ENCODE results near the gene ITSN1.

ITSN1 gene

GRCh38 chr21:33931052-33931798 is 288.9 kb downstream of the ITSN1 start:
- peak in 1 of 2 donors; percentile 53 for DNase-seq (ENCODE audit: low read depth in 2 of 2)

DNA sequence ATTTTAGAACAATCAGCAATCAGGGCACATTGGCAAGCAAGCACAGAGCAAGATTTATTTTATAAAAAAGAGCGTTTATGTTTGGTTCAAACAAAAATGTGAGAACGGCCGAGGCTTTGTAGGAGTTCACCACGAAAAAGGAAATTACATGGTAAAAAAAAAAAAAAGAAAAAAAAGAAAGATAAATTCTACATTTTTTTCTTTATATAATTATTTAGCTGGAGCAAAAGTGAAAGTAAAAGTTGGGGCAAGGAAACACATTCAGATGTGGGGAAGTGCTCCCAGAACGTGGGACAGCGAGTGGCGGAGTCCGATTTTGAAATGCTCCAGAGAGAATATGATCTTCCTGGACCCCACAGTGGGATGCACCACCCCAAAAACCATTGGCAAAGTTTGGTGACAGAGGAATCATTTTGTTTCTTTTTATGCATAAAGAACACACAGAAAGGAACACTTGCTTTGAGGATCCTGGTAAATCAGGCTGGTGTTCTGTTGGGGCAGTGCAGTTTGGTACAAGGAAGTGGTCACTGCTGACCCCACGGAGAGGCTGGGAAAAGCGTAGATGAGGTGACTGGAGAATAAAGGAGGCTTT is 289.6 kb downstream of the ITSN1 start:
- DNase-seq (ENCODE audit: low read depth in 2 of 2): no peak

- DNase-seq (ENCODE audit: low read depth in 2 of 2): no peak
Observed at GRCh38 chr21:33932731-33933130, 290.4 kb downstream of the ITSN1 start.

GRCh38 chr21:33936301-33937038 is 294.2 kb downstream of the ITSN1 start:
- no peak for DNase-seq (ENCODE audit: low read depth in 2 of 2)

- DNase-seq (ENCODE audit: low read depth in 2 of 2): no peak
Observed at GRCh38 chr21:33937146-33937545, 294.8 kb downstream of the ITSN1 start.

DNA sequence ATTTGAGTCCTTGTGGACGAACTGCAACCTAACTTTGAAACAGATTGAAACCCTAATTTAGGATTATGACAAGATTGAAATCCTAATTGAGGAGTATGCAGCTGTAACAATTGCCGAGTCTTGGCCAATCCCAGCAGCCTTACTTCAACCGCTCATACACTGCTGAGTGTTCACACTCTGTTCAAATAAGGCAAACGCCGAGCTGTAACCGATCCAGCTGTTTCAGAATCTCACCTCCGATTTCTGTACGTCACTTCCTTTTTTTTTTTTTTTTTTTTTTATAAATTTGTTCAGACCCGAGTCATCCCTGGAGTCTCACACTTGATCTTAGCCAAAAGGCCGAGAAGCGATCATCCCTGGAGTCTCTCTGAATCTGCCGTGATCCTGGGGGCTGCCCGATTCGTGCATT is 295.6 kb downstream of the ITSN1 start:
- DNase-seq (ENCODE audit: low read depth in 2 of 2): no peak

DNA sequence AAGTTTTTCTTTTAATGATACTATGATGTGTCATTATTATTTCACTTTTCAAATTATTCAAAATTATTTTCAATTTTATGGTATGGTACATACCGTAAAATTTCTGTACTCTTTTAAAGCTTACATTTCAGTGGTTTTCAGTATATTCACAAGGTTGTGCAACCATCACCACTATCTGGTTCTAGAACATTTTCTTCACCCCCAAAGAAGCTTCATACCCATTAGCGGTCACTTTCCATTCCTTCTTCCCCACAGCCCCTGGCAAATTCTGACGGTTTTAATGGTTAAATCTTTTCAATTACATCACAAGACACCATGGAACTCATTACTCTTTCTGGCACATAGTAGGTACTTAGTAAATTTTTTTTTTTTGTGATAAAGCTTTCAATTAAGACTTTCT is 296.1 kb downstream of the ITSN1 start:
- no peak for DNase-seq (ENCODE audit: low read depth in 2 of 2)

DNA sequence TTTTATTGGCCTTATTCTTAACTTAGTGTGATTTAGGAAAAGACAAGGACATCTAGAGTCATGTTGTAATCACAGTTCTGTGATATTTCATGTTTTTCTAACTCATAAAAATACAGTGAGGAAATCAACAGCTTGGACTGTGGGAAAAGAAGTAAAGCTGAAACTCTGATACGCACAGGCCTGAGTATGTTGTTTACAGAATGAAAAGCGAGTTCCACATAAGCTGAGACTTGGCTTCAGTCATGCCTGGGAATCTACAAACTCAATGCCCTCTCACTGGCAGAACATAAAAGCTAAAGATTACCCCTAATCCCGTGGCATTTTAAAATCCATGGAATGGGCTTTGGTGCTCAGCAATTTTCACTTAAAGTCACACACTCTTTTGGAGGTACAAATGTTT is 296.9 kb downstream of the ITSN1 start:
- DNase-seq (ENCODE audit: low read depth in 2 of 2): no peak

- no peak for DNase-seq (ENCODE audit: low read depth in 2 of 2)
Observed at GRCh38 chr21:33940164-33940880, 298.0 kb downstream of the ITSN1 start.

DNA sequence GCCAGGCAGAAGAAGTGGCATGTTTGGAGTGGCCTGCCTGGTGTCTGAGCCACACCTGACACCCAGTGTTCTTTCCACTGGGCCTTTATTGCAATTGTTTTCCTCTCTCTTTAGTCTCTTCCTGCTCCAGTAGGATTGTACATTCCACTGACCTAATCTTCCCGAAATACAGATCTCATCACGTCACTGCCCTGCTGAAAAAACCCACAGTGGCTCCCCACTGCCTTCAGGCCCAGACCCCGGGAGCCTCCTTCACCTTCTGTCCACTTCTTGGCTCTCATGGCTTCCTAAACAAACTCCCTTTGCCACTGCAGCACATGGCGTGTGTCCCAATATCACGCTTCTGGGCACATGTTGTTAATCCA is 298.6 kb downstream of the ITSN1 start:
- DNase-seq (ENCODE audit: low read depth in 2 of 2): no peak

DNA sequence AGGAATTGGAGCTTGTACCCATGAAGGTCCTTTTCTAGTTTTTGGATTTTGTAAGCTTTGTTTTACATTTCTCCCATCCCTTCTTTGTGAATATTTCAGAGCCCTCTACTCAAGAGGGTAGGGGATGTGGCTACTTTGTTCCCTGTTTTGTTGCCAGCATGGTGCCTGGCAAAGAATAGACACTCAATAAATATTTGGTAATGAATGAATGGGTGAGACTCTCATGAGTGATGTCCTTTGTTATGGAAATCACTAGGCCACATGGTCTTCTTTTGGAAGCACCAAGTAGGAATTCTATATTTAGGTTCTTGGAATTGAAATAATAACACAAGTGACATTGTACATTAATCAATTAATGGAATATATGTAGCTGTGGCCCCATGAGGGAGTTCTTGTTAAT is 300.1 kb downstream of the ITSN1 start:
- DNase-seq (ENCODE audit: low read depth in 2 of 2): no peak

- DNase-seq (ENCODE audit: low read depth in 2 of 2): no peak
Observed at GRCh38 chr21:33943293-33943692, 301.0 kb downstream of the ITSN1 start.

DNA sequence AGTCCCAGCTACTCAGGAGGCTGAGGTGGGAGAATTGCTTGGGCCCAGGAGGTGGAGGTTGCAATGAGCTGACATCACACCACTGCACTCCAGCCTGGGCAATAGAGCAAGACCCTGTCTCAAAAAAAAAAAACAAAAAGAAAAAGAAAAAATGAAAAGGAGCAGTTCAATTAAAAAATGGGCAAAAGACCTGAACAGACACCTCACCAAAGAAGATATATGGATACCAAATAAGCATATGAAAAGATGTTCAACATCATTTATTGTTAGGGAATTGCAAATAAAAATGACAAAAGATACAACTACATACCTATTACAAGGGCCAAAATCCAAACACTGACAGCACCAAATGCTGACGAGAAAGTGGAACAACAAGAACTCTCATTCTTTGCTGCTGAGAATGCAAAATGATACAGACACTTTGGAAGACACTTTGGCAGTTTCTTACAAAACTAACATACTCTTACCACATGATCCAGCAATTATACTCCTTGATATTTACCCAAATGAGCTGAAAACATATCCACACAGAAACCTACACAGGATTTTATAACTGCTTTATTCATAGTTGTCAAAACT is 302.0 kb downstream of the ITSN1 start:
- no peak for DNase-seq (ENCODE audit: low read depth in 2 of 2)

DNA sequence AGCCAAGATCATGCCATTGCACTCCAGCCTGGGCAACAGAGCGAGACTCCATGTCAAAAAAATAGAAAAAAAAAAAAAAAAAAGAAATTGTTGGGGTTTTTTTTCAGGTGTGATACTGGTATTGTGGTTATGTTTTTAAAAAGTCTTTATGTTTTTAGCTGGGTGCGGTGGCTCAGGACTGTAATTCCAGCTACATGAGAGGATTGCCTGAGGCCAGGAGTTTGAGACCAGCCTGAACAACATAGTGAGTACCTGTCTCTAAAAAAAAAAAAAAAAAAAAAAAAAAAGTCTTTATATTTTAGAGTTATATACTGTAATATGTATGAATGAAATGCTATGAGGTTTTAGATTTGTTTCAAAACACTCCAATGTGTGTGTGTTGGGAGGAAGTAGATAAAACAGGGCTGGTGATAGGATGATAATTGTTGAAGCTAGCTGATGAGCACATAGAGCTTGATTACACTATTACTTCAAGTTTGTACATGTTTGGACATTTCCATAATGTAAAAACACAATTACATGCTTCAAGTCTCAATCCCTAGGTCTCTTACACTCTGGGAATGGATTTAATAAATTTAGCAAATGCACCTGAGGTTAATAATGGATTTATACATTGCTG is 303.5 kb downstream of the ITSN1 start:
- DNase-seq (ENCODE audit: low read depth in 2 of 2): no peak

- peak; percentile 69 to 75 for DNase-seq (ENCODE audit: low read depth in 2 of 2)
Observed at GRCh38 chr21:33947451-33948095, 305.3 kb downstream of the ITSN1 start.

DNA sequence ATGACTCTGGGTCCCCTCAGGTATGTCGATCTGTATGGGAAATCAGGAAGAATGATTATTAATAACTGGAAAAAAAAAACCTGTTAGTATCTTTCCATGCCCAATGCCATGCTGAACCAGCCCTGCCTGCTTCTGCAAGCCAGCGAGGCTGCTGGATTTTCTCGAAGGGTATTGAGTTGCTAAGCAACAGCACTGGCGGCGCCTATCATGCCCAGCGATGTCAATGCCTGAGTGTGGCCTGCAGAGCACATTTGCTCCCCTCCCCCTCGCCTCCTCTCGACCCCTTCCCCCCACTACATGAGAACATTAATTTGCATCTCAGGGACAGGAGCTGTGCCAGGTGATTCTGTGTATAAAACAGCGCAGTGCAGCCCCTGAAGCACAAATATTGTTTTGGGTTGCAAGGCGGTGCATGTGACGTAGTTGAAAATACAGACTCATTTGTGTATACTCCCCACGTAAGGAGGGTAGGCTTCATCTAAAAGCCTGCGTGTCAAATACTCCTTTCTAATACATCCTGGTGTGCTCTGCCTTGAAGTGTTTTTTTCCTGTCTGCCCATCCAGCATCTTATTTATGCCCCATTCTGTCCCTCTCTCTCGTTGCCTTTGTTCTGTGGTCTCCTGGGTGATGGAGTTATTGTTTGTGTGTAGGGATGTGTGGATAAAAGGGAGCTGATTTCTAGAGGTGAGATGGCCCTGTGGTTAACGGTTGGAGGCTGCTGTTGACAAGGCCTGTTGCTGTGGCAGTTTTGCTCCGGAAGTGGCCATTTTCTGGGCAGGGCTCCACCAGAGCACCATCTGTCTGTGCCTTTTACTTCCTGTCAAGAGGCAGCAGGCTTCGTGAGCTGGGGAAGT is 306.0 kb downstream of the ITSN1 start:
- DNase-seq (ENCODE audit: low read depth in 2 of 2): peak; percentile 48 to 54

DNA sequence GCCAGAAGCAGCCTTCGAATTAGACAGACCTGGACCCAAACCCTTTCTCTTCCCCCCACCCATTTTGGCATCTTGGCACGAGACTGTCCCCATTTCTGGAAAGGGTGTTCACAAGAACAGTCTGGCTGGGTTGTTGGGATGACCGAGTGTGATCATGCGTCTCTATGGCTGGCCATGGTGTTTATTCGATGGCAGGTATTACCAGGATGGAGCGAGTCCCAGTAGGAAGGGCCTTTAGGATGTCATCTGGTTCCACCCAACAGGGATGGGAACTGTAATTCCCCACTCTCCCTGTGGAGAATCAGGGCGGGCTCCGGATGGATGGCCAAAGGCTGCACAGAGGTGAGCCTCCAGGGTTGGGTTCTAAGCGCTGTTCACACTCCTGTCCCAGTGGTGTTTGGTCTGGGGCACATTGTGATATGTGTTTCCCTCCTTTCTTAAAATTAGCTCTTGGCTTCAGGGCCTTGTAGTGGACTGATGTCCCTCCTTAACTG is 306.7 kb downstream of the ITSN1 start:
- no peak for DNase-seq (ENCODE audit: low read depth in 2 of 2)
